Upper lobe of left lung (tissue), 6 donors: ENCODE results near the gene SYT9. TPM values are rescaled to one million over a fixed set of nuclear protein-coding genes. Genes with fewer than 3 reads are reported as not detected.
"Not testable (repeated sequence)": the region's sequence is repeated elsewhere in the genome, so short reads cannot be mapped to it uniquely, and the experiment has no call there.

ENCODE experiments used
- ATAC-seq, 2 donors: fragments of 200-7000 bp; cut with Tn5 transposase; one replicate each; pipeline ENCODE4 v1.9.1; 2022; ENCODE audit warnings: mild to moderate bottlenecking in 2 of 2, moderate library complexity in 2 of 2; ENCODE audit not compliant: low FRiP score in 2 of 2
- DNase-seq, 2 donors: peaks; one replicate each; pipeline ENCODE4 v3.0.0-alpha.2; 2019 to 2020
- H3K27ac ChIP-seq, 4 donors: fragments of 200-600 bp; sonication (generic); one replicate each; pipeline ENCODE4 v1.5.1; 2016 to 2019
- H3K27me3 ChIP-seq, 4 donors: fragments of 200-600 bp; sonication (generic); one replicate each; pipeline ENCODE4 v1.5.1; 2017 to 2019
- H3K36me3 ChIP-seq, 4 donors: fragments of 200-600 bp; sonication (generic); one replicate each; pipeline ENCODE4 v1.5.1; 2016 to 2019
- H3K4me1 ChIP-seq, 4 donors: fragments of 200-600 bp; sonication (generic); one replicate each; pipeline ENCODE4 v1.5.1; 2018 to 2019
- H3K4me3 ChIP-seq, 4 donors: fragments of 200-600 bp; sonication (generic); one replicate each; pipeline ENCODE4 v1.5.1; 2017 to 2019; ENCODE audit warnings: mild to moderate bottlenecking in 2 of 4, moderate library complexity in 1 of 4
- H3K9me3 ChIP-seq, 4 donors: fragments of 200-600 bp; sonication (generic); one replicate each; pipeline ENCODE4 v1.5.1; 2018 to 2019
- EP300 ChIP-seq, 4 donors: sonication (generic); formaldehyde crosslinking; IDR thresholded peaks; one replicate each; pipeline ENCODE4 v1.5.1; 2017; ENCODE audit warnings: antibody characterized with exemption in 4 of 4, control low read depth in 2 of 4
- POLR2A ChIP-seq, 4 donors: fragments of 450-650 bp; IDR thresholded peaks; one replicate each; pipeline ENCODE4 v1.5.1; 2016 to 2017; ENCODE audit warnings: antibody characterized with exemption in 4 of 4, mild to moderate bottlenecking in 2 of 4
- POLR2AphosphoS5 ChIP-seq, 2 donors: sonication (generic); formaldehyde crosslinking; IDR thresholded peaks; one replicate each; pipeline ENCODE4 v1.5.1; 2017; ENCODE audit warnings: antibody characterized with exemption in 2 of 2
- WGBS, 2 donors: methylation state at CpG; one replicate each; pipeline ENCODE4 v1.1.5; 2017 to 2018; 5-methylcytosine and 5-hydroxymethylcytosine counted together
- small RNA-seq, 4 donors: library from RNA; depleted of rRNA; stranded (forward); fragments of <200 nt; gene quantifications; one replicate each; pipeline ENCODE3, GENCODE V24; 2016
- total RNA-seq, 6 donors: library from RNA; depleted of rRNA in 4 of 6; stranded (reverse); fragments of >200 nt in 4 of 6; gene quantifications; one replicate each; pipeline versions ENCODE4 v1.1.0 to v1.2.1, GENCODE V29; 2016 to 2021
- TF ChIP-seq, protein P1 (sequence below), 6 experiments: fragments of 450-650 bp in 4 of 6; fragments of 200-600 bp in 2 of 6; sonication (generic) in 2 of 6; IDR thresholded peaks; one replicate each; pipeline ENCODE4 v1.5.1; 2016 to 2019; ENCODE audit warnings: antibody characterized with exemption in 6 of 6
- donor health status: DM: no; HTN: no; CAD: no; lungs with moderate emphysema.
- donor health status: DM: no; HTN: yes; CAD: no; lungs with severe emphysema.

The SYT9 gene
- total RNA-seq, 6 donors from 2014 or later, result 0.27 to 0.30 TPM; not detected in 4

DNA sequence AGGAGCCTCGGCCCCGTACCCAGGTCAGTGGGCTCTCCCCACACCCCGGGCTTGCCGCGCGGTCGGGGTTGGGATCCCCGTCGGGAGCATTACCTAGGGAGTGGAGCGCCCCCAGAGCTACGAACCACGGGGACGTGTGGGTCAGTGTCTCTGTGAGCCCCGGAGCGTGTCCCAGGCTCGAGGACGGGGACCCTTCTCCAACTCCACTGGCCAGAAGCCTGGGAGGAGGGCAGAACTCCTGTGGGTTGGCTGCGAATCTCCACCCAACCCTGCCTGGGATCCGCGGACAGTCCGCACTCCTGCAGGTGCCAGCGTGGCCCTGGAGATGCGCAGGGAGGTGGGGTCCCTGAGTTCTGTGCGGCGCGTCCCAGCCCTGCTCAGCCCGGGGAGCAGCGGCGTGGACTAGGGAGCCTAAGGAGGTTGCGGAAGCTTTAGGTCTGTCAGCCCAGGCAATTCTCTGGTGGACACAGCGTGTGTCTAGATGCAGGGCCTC is 262.4 kb downstream of the SYT9 start:
- H3K27me3 ChIP-seq, result peaks cover 0 to 5% (median 0%) of the 10 kb centered on the region in 4 donors
- ATAC-seq (peak; percentile 27 to 30), DNase-seq (peak in 1 of 2 donors; percentile 82)
- H3K9me3 ChIP-seq, result no peaks in the 10 kb centered on the region
- TF ChIP-seq, protein P1, sequence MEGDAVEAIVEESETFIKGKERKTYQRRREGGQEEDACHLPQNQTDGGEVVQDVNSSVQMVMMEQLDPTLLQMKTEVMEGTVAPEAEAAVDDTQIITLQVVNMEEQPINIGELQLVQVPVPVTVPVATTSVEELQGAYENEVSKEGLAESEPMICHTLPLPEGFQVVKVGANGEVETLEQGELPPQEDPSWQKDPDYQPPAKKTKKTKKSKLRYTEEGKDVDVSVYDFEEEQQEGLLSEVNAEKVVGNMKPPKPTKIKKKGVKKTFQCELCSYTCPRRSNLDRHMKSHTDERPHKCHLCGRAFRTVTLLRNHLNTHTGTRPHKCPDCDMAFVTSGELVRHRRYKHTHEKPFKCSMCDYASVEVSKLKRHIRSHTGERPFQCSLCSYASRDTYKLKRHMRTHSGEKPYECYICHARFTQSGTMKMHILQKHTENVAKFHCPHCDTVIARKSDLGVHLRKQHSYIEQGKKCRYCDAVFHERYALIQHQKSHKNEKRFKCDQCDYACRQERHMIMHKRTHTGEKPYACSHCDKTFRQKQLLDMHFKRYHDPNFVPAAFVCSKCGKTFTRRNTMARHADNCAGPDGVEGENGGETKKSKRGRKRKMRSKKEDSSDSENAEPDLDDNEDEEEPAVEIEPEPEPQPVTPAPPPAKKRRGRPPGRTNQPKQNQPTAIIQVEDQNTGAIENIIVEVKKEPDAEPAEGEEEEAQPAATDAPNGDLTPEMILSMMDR (IDR thresholded peaks at IDR 0.05), result no peak
- TF ChIP-seq EP300 (IDR thresholded peaks at IDR 0.05) (no peak), POLR2AphosphoS5 (IDR thresholded peaks at IDR 0.05) (no peak), POLR2A (IDR thresholded peaks at IDR 0.05) (no peak)
- 4% methylated on average over 30 of the region's 31 CpGs; no CpG with 5 or more reads in 1 of the 2 donors for WGBS, 2 donors
- no peaks in the 10 kb centered on the region for H3K36me3 ChIP-seq
- H3K27ac ChIP-seq, result peak overlapping the region; percentile 86 to 93 (median 89)
- H3K4me3 ChIP-seq, result peak overlapping the region; percentile 53 to 87 (median 72)
- peaks cover 20 to 35% (median 29%) of the 10 kb centered on the region in 4 donors for H3K4me1 ChIP-seq

DNA sequence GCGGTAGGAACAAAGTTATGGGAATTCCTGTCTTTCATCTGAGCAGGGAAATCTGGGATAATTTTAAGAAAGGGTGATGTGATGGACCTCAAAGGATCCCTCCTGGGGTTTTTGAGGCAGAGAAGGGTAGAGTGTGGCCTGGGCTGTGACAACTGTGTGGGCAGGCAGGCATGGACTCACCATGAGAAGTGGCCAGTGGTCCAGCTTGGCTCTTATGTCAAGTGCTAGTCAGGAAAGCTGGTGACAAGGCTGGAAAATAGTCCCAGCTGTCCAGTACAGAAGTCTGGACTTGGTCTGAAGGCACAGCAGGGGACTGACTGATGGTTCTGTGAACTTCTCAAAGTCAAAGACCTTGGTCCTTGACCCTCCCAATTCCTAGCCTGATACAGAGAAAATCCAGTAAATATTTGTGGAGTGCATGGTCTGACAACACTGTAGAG is 263.8 kb downstream of the SYT9 start:
- Histone ChIP-seq H3K27me3 (peaks cover 0 to 5% (median 0%) of the 10 kb centered on the region in 4 donors), H3K4me3 (no peak overlapping the region), H3K9me3 (no peaks in the 10 kb centered on the region), H3K27ac (no peak overlapping the region), H3K36me3 (no peaks in the 10 kb centered on the region), H3K4me1 (peaks cover 20 to 36% (median 29%) of the 10 kb centered on the region in 4 donors)
- DNase-seq (no peak), ATAC-seq (no peak)
- 79 to 95% methylated on average over 1 of the region's 1 CpG for WGBS, 2 donors
- no peak for TF ChIP-seq EP300 (IDR thresholded peaks at IDR 0.05)
- no peak for TF ChIP-seq POLR2A (IDR thresholded peaks at IDR 0.05)
- TF ChIP-seq POLR2AphosphoS5 (IDR thresholded peaks at IDR 0.05), result no peak
- TF ChIP-seq, protein P1 (IDR thresholded peaks at IDR 0.05), result no peak

DNA sequence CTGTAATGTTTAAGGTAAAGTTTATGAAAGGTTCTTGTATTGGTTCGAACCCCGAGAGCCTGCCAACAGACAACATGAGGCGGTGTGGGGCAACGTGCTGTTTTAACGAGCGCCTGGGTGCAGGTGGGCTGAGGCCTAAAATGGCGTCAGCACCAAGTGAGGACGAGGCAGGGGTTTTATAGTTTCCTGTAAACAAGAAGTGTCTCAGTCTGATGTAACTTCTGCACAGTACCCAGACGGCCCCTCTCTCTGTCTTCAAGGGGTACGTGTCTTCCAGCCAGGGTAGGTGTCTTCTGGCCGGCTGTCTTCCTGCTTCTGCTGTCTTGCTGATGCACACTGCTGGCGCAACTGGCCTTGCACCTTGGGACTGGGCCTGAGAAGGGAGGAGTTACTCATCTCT is 264.8 kb downstream of the SYT9 start:
- H3K27ac ChIP-seq, result no peak overlapping the region
- no peak overlapping the region for H3K4me3 ChIP-seq
- 86% methylated on average over 12 of the region's 12 CpGs for WGBS, 2 donors
- H3K9me3 ChIP-seq, result no peaks in the 10 kb centered on the region
- DNase-seq, result peak in 1 of 2 donors; percentile 17
- H3K36me3 ChIP-seq, result no peaks in the 10 kb centered on the region
- H3K4me1 ChIP-seq, result peaks cover 15 to 33% (median 26%) of the 10 kb centered on the region in 4 donors
- H3K27me3 ChIP-seq, result peaks cover 0 to 5% (median 0%) of the 10 kb centered on the region in 4 donors
- TF ChIP-seq POLR2A (IDR thresholded peaks at IDR 0.05) (no peak), POLR2AphosphoS5 (IDR thresholded peaks at IDR 0.05) (no peak), EP300 (IDR thresholded peaks at IDR 0.05) (no peak)
- TF ChIP-seq, protein P1 (IDR thresholded peaks at IDR 0.05), result no peak
- no peak for ATAC-seq

DNA sequence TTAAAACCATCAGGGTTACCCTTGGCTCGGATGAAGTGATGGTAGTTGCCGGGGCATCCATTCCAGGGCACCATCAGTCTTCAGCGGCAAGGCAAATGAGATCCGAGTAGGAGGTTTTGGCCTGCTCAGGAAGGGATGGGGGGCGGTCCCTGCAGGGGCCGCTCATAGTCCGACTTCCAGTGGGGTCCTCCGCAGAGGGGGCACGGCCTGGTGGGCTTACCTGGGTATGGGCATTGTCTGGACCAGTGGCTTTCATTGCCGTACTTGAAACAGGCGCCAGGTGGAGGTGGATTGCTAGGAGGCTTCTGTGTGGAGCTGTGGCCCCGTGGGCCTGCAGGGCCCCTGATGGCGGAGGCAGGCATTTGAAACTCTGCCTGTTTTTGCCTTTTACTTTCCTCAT is 266.0 kb downstream of the SYT9 start:
- not testable (repeated sequence) for H3K27ac ChIP-seq, H3K4me3 ChIP-seq, H3K36me3 ChIP-seq, H3K9me3 ChIP-seq, ATAC-seq, H3K27me3 ChIP-seq
- 95 to 97% methylated on average over 13 of the region's 13 CpGs for whole genome bisulfite sequencing, 2 donors
- H3K4me1 ChIP-seq, result peaks cover 6 to 20% (median 16%) of the 10 kb centered on the region in 4 donors
- peak in 1 of 2 donors; percentile 52 for DNase-seq

Small RNAs within 50 kb of the gene (small RNA-seq; reads per million reads assigned to genes)
- 0 reads per million in 4 donors for gene MIR302E

Other genes with a start within 250 kb of the SYT9 start
- gene ZNF214, start 231.6 kb upstream of the SYT9 start, total RNA-seq, result 1 to 10 TPM in 5 of 6 donors, under 1 TPM in 1; 0.33 to 9.0 (median 2.5) TPM
- 1 to 10 TPM in 1 of 6 donors, under 1 TPM in 3, not detected in 2; 0.11 to 1.0 (median 0.22) TPM for gene NLRP14, start 231.4 kb upstream of the SYT9 start, total RNA-seq
- gene RBMXL2, start 162.9 kb upstream of the SYT9 start, total RNA-seq, result under 1 TPM in 1 of 6 donors, not detected in 5; 0.33 TPM
- 10 to 100 TPM in 2 of 6 donors, 1 to 10 TPM in 4; 1.6 to 34.2 (median 4.6) TPM for gene OLFML1, start 233.6 kb downstream of the SYT9 start, total RNA-seq